GM10248 (cell line): ENCODE measurements around the gene ACSM5.
"Not testable (repeated sequence)": the region's sequence is repeated elsewhere in the genome, so short reads cannot be mapped to it uniquely, and the experiment has no call there.

Experiments used
- CTCF ChIA-PET: fragments of 300-600 bp; sonication (Branson Sonifier 250); formaldehyde crosslinking; extraction: SDS; loops from one replicate; lab custom pipeline; 2021; ENCODE audit warnings: antibody characterized with exemption; lab: Yijun Ruan, JAX
- POLR2A ChIA-PET: fragments of 350-650 bp; sonication (Branson Sonifier 250); formaldehyde crosslinking; extraction: SDS; loops from one replicate; lab custom pipeline; 2020; ENCODE audit warnings: antibody characterized with exemption; lab: Yijun Ruan, JAX
- DNase-seq: peaks from one replicate; pipeline ENCODE4 v3.0.0; 2012; ENCODE audit errors: extremely low spot score
- TF ChIP-seq, protein P1 (sequence below): IDR thresholded peaks from 2 replicates; pipeline ENCODE4 v1.5.1; 2012; ENCODE audit warnings: mild to moderate bottlenecking, low read depth; ENCODE audit errors: extremely low read depth, missing control alignments, control extremely low read depth

The ACSM5 gene

DNA sequence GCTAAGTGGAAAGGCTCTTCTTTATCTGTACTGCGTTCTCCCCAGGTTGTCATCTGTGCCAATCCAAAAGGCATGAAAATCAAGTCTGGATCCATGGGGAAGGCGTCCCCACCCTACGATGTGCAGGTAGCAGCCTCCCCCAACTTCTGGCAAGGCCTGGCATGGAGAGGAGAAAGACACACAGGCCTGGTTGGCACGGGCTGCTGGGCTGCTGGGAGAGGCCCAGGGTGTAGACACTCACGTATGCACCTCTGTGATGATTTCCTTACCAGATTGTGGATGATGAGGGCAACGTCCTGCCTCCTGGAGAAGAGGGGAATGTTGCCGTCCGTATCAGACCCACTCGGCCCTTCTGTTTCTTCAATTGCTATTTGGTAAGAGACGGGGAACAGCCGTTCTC, 21.6 kb downstream of the ACSM5 start:
- CTCF ChIA-PET, result no interaction called here
- POLR2A ChIA-PET, result no interaction called here
- TF ChIP-seq, protein P1, sequence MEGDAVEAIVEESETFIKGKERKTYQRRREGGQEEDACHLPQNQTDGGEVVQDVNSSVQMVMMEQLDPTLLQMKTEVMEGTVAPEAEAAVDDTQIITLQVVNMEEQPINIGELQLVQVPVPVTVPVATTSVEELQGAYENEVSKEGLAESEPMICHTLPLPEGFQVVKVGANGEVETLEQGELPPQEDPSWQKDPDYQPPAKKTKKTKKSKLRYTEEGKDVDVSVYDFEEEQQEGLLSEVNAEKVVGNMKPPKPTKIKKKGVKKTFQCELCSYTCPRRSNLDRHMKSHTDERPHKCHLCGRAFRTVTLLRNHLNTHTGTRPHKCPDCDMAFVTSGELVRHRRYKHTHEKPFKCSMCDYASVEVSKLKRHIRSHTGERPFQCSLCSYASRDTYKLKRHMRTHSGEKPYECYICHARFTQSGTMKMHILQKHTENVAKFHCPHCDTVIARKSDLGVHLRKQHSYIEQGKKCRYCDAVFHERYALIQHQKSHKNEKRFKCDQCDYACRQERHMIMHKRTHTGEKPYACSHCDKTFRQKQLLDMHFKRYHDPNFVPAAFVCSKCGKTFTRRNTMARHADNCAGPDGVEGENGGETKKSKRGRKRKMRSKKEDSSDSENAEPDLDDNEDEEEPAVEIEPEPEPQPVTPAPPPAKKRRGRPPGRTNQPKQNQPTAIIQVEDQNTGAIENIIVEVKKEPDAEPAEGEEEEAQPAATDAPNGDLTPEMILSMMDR, result no peak
- DNase-seq, result no peak

DNA sequence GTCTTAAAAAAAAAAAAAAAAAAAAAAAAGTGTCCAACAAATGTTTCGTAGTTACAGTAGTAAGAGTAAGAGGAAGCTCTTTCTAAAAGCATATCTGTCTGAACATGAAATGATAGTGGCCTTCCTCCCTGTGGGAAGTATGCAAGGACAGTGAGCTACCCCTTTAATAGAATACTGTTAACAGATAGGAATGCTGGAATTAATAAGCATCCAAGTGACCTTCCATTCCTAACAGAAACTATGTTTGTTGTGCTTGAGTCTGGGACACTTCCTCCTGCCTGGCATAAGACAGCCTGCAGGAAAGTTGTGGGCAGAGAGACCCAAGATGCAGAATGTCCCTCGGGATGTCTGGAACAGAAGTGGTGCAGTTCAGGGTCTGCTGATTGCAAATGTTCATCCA, 29.6 kb downstream of the ACSM5 start:
- POLR2A ChIA-PET, CTCF ChIA-PET, DNase-seq: not testable (repeated sequence)

DNA sequence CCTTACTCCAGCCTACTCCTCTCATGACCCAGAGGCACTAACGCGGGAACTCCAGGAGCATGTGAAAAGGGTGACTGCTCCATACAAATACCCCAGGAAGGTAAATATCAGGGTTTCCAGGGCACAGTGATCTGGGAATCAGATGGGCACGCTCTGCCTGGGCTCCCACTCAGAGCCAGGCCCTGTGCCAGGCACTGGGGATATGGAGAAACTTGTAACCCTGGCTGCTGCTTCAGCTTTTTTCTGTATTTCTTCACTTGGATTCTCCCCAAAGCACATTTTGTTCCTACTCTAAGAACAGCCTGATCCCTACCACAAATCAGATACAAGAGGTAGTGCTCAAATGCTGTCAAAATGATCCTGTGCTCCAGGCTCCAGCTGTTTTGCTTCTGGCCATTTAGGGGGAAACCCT, 30.5 kb downstream of the ACSM5 start:
- CTCF ChIA-PET, POLR2A ChIA-PET, DNase-seq: not testable (repeated sequence)

DNA sequence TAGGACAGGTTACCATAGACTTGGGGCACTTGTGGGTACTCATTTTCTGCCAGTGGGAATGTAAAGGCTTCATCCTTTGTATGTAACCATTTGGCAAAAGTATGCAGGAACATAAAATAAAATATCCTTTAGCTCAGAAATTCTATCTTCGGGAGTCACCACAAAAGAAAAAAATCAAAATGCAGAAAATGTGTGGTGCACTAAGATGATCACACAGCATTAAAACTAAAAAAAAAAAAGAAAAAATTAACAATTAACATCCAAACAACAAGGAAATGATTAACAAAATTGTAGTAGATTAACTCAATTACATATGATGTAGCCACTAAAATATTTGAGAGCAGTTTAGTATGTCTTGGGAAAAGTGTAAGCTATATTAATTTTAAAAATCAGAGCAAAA, 31.4 kb downstream of the ACSM5 start:
- POLR2A ChIA-PET, CTCF ChIA-PET, DNase-seq: not testable (repeated sequence)

DNA sequence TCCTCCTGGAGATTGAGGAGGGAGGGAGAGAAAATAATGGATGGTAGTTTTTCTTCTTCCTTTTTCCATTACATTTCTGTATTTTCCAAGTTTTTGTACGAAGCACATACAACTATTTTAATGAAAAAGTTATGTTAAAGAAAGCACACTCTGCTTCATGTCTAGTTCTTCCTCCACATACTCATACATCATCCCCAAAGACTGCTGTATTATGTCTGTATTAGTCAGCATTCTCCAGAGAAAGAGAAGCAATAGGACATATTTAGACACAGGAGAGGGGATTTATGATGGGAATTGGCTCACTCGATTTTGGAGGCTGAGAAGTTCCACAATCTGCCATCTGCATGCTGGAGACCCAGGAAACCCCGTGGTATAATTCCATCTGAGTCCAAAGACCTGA, 31.9 kb downstream of the ACSM5 start:
- TF ChIP-seq, protein P1, result no peak
- no peak for DNase-seq
- ChIA-PET POLR2A (no interaction called here), CTCF (no interaction called here)

DNA sequence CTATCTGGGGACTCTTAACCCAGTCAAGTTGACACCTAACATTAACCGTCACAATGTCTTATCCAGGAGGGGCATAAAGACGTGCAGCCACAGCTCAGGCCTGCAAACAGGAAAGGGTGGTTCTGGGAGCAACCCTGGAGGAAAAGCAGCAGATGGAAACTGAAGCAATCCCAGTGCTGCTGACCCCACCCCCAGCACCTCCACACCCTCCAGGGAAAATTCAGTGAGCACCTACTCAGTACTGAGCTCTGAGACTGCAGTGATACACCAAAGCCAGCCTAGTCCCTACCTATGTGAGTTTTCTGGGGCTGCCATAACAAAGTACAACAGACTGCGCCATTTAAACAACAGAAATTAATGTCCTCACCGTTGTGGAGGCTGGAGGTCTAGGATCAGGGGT, 32.5 kb downstream of the ACSM5 start:
- POLR2A ChIA-PET, CTCF ChIA-PET, DNase-seq: not testable (repeated sequence)

DNA sequence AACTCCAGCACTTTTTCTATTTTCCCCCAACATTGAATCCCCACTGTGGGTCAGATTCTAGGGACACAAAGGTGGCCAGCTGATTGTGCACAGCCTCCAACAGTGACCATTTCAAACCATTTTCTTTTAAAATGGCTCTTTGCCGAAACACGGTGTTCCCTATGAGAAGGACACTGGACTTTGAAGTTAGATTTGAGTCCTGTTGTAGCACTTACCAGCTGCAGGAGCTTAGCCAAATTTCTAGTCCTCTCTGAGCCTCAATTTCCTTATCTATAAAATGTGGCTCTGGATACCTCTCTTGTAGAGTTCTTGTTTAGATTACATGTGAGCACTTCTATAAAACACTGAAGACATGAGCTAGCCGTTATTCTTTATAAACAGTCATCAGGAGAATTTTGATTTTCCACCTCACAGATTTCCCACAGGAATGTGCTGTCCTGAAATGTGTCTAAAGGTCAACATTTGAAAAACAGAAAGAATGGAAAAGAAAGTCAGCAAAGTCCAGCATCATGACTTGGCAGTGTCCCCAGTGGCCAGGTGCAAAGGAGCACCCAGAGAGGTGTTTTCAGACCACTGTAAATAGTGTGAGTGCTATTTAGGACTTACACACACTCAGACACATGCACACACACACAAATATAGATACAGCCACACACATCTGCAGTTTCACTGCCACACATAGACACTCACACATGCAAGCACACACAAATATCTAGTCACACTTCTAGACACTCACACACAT, 37.5 kb downstream of the ACSM5 start:
- CTCF ChIA-PET, POLR2A ChIA-PET, DNase-seq: not testable (repeated sequence)

DNA sequence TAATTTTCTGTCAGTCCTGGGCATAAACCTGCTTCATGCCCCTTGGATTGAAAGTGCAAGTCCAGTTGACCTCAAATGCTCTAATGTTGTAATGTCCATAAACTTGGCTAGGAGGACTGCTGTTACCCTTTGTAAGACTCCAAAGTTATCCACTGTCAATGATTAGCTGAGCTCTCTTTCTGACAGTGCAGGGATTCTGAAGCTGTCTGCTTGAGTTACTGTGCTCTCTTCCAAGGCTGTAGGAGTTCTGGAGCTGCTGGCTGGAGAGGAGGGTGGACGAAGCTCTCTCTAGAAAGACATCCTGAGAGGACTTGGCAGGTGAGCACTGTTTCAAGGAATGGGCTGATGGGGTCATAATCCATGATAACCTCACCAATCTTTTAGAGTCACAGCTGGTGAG, 42.0 kb downstream of the ACSM5 start, which contains the start of gene ACSM2A:
Gene ACSM2A (plus strand): TSS at position 158 of the 400 bp plus-strand sequence. CDS start 8,594 bp downstream, outside the sequence.
- DNase-seq, CTCF ChIA-PET, POLR2A ChIA-PET: not testable (repeated sequence)

DNA sequence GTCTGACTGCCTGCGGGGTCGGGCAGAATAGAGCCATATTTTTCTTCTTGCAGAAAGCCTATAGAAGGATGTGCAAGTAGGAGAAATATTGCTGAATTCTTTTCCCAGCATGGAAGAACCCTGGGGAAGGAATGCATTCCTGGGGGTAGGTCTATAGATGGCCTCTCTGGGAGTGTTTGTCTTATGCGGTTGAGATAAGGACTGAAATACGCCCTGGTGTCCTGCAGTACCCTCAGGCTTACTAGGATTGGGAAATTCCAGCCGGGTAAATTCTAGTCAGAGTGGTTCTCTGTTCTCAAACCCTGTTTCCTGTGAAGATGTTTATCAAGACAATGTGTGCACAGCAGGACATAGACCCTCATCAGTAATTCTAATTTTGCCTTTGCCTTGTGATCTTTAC, 44.3 kb downstream of the ACSM5 start:
- DNase-seq, CTCF ChIA-PET, POLR2A ChIA-PET: not testable (repeated sequence)

DNA sequence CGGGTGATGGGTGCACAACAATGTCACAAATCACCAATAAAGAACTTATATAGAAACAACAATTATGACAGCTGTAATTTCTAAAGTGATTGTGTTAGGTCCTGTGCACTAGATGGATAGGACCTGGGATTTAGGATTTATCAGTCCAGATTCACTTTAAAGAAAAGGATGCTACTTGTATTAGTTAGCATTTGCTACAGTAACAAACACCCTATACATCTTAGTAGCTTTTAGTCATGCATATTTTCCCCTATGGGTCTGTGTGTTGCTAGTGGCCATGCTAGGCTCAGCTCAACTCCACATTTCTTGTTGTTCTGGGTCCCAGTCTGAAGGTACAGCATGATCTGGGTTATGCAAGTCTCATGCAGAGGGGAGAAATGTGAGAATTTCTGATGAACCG, 49.9 kb downstream of the ACSM5 start:
- DNase-seq, CTCF ChIA-PET, POLR2A ChIA-PET: not testable (repeated sequence)

DNA sequence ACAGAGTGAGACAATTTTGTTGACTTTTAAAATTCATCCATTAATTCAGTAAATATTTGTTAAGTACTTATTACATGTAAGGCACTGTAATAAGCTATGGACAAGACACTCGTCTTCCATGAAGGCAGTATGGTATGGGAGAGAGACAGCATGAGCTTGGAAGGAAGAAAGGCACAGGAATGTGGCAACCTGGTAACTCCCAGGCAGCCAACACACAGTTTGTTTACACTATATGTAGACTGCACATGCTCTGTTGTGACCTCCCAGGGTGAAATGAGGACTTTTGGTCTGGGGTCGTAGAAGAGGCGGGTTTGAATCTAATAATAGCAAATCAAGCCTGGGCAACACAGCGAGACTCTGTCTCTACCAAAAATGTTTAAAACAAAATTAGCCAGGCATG, 51.0 kb downstream of the ACSM5 start:
- CTCF ChIA-PET, POLR2A ChIA-PET, DNase-seq: not testable (repeated sequence)

DNA sequence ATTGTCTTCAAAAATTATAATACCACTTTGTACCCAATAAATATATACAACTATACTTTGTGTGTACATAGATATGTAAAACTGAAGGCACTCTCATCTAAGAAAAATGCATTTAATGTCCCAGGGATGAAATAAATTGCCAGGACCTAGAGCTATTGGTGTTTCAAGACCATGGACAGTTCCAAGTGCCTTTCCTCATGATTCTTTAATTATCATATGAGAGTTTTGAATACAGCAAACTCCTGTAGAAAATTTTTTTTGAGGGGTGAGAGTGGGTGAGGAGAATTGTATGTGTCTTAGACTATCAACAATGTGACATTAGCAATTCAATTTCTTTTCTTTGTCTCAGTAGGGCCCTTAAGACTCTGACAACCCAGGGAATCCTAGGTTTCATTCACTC, 59.6 kb downstream of the ACSM5 start:
- CTCF ChIA-PET, POLR2A ChIA-PET, DNase-seq: not testable (repeated sequence)

DNA sequence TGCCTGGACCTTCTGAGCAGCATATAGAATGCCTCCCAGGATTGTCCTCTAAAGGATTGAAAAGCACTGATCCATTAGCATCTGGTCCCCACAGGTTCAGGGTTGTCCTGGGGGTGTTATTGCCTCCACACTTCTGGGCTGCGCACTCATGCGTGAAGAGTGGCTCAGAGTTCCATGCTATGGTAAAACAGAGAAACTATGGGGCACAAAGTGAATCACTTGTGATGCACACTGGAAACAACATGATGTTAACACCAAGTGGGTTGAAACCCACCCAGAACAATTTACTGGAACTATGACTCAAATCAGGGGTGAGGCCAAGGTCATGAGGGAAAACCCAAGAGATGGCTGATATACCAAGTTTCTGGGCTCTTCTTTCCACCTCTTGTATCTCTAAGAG, 60.6 kb downstream of the ACSM5 start:
- CTCF ChIA-PET, DNase-seq, POLR2A ChIA-PET: not testable (repeated sequence)

DNA sequence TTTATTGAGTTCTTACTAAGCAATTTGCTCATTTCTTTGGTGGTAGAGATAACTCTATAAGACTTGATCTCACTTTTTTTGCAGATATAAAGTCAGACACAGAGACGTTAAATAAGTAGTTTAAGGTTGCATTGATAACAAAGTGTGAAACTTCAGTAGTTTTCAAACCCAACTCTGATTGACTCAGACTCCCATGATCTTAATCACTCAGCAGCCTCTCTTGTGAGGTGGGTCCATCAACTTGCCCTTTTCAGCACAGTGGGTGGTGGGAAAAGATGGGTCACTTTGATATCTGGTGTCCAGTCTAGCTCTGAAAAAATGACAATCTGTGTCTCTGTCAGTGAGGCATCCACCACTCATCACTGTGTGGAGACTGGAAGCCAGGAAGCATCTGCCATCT, 61.4 kb downstream of the ACSM5 start:
- DNase-seq, CTCF ChIA-PET, POLR2A ChIA-PET: not testable (repeated sequence)

DNA sequence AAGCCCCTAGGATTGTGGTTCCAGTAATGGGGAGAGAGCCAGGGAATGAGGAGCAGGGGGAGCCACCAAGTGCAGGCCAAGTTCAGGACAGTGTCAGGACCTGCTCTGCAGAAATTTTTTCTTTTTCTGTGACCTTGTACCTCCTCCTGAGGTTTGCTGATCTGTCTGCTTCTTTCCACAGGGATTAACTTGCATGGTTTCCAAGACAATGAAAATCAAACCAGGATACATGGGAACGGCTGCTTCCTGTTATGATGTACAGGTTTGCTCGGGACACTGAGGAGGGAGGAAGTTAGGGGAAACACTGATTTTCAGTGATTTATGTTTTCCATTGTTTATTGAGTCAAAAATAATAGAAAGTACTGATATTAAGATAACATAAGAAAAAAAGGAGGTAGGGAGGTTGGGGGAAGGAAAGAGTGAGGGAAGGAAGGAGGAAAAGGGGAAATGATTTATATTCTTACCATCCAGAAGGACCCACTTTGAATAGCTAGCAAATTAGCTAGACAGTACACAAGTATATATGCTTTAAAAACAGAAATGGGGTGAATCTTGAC, 67.9 kb downstream of the ACSM5 start:
- DNase-seq, CTCF ChIA-PET, POLR2A ChIA-PET: not testable (repeated sequence)

DNA sequence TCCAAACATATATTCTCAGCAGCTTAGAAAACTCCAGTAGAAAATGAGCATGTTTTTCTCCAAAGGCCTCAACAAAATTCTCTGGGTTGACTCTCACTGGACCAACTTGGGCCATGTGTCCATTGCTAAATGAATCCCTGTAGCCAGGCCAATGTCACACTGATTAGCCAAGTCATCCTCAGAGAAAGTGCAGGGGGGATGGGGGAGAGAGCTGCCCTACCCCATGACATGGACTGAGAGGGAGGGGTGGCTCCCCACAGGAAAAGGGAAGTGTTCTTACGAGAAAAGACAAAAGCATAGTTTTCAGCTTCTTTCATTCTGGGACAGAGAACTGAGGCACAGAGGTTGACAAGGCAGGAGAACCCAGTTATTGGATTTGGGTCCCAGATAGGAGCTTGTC, 74.7 kb downstream of the ACSM5 start:
- CTCF ChIA-PET, DNase-seq, POLR2A ChIA-PET: not testable (repeated sequence)
